Caco-2 (cell line): ENCODE measurements around the gene TCEAL4. TPM values are rescaled to one million over a fixed set of nuclear protein-coding genes. Genes with fewer than 3 reads are reported as not detected.

Experiments
- BruUV-seq: library from RNA; stranded (reverse); fragments of 400-500 nt; replicated peaks from 2 replicates; lab custom pipeline; 2021; lab: Mats Ljungman, UMichigan
- CTCF ChIA-PET: fragments of 300-600 bp; sonication (Branson Sonifier 250); formaldehyde crosslinking; loops from one replicate; lab custom pipeline; 2022; ENCODE audit warnings: antibody characterized with exemption; lab: Charles Lee
- POLR2A ChIA-PET: fragments of 300-600 bp; sonication (Branson Sonifier 250); formaldehyde crosslinking; loops from one replicate; lab custom pipeline; 2022; ENCODE audit warnings: antibody characterized with exemption; lab: Charles Lee
- DNase-seq, 2 experiments: peaks; one replicate each; pipeline versions ENCODE4 v3.0.0 to v3.0.0-alpha.2; 2020 to 2022
- H3K27me3 ChIP-seq: replicated peaks from 2 replicates; pipeline ENCODE4 v1.6.0; 2011; ENCODE audit warnings: low read length; ENCODE audit not compliant: control insufficient read depth, insufficient read depth
- H3K36me3 ChIP-seq: 2 replicates; pipeline ENCODE4 v1.5.1; 2011; ENCODE audit warnings: low read length; ENCODE audit not compliant: control insufficient read depth, insufficient read depth
- H3K4me1 ChIP-seq: fragments of 250-450 bp; sonication (Bioruptor Pico); 2 replicates; pipeline ENCODE4 v1.5.1; 2020; ENCODE audit warnings: mild to moderate bottlenecking
- H3K4me3 ChIP-seq: 2 replicates; pipeline ENCODE4 v1.5.1; 2011; ENCODE audit warnings: low read depth, mild to moderate bottlenecking, control low read depth, low read length
- H3K9me3 ChIP-seq: fragments of 250-450 bp; sonication (Bioruptor Pico); 2 replicates; pipeline ENCODE4 v1.5.1; 2020; ENCODE audit warnings: mild to moderate bottlenecking, moderate library complexity
- H3K27ac Mint-ChIP-seq: one replicate; pipeline ENCODE4 v1.8.0; 2022; ENCODE audit warnings: mixed read lengths; ENCODE audit not compliant: unreplicated experiment
- H3K27me3 Mint-ChIP-seq: one replicate; pipeline ENCODE4 v1.8.0; 2022; ENCODE audit warnings: mixed read lengths; ENCODE audit not compliant: insufficient read depth, unreplicated experiment
- H3K36me3 Mint-ChIP-seq: one replicate; pipeline ENCODE4 v1.8.0; 2022; ENCODE audit warnings: mild to moderate bottlenecking, mixed read lengths; ENCODE audit not compliant: insufficient read depth, unreplicated experiment
- H3K4me1 Mint-ChIP-seq: one replicate; pipeline ENCODE4 v1.8.0; 2022; ENCODE audit warnings: low read depth, mixed read lengths; ENCODE audit not compliant: unreplicated experiment
- H3K4me3 Mint-ChIP-seq: one replicate; pipeline ENCODE4 v1.8.0; 2022; ENCODE audit warnings: mild to moderate bottlenecking, moderate library complexity, mixed read lengths; ENCODE audit not compliant: unreplicated experiment
- H3K9me3 Mint-ChIP-seq: one replicate; pipeline ENCODE4 v1.8.0; 2022; ENCODE audit warnings: mixed read lengths; ENCODE audit not compliant: unreplicated experiment
- intact Hi-C: fragments of 100-400 bp; cut with micrococcal nuclease; formaldehyde crosslinking; loops from one replicate; pipeline ENCODE4 v1.10.0; 2022; ENCODE audit not compliant: unreplicated experiment
- total RNA-seq: library from RNA; stranded (reverse); gene quantifications from 2 replicates; pipeline ENCODE4 v1.2.3, GENCODE V29; 2022
- TF ChIP-seq, protein P1 (sequence below), 2 experiments: fragments of 200-600 bp in 1 of 2; IDR thresholded peaks; 1 replicate in 1 of 2; 2 replicates in 1 of 2; pipeline versions ENCODE4 v1.5.1 to v1.8.0; 2011 to 2022; ENCODE audit warnings: antibody characterized with exemption in 1 of 2, control low read depth in 1 of 2, inconsistent platforms in 1 of 2, low read depth in 1 of 2, low read length in 1 of 2, mild to moderate bottlenecking in 1 of 2, moderate library complexity in 1 of 2; ENCODE audit not compliant: insufficient read depth in 1 of 2, severe bottlenecking in 1 of 2, unreplicated experiment in 1 of 2

The TCEAL4 gene
- total RNA-seq, 1 experiment from 2014 or later = 42.3 TPM

DNA sequence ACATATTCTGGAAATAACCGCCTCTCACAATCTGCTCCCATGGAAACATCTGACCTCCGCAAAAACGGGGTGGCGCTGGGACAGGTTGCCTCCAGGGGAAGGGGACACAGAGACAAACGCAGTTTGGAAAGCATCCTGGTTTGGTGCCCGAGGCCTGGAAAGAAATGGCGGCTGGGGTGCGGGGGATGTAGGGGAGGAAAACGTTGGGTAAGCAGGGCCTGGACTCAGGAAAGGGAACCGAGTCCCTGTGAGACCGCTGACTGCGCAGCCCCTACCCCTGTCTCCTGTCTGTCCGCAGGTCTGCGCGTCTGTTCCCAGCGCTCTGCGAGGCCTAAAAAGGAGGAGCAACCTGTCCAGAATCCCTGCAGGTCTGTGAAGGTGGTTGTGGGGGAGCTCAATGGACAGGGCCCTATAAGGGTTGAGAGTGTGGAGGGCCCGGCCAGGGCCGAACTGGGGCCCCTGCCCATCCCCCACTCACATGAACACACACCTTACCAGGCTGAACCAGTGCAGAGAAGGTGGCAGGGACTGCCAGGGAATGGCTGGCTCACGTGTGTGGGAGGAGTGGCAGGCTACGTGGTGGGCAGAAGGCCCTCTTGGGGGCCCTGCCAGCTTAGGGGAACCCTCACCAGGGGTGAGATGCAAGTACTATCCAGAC is 23.1 kb downstream of the TCEAL4 start:
- H3K4me3 ChIP-seq = peak overlapping the region; percentile 55
- H3K9me3 ChIP-seq = no peaks in the 10 kb centered on the region
- no peak for DNase-seq
- Mint-ChIP-seq H3K36me3 (no peaks in the 10 kb centered on the region), H3K27me3 (no peaks in the 10 kb centered on the region), H3K27ac (no peak overlapping the region), H3K9me3 (no peaks in the 10 kb centered on the region), H3K4me1 (no peaks in the 10 kb centered on the region), H3K4me3 (peak overlapping the region; percentile 77)
- no TSS peak for BruUV-seq
- no peaks in the 10 kb centered on the region for H3K4me1 ChIP-seq
- no peaks in the 10 kb centered on the region for H3K36me3 ChIP-seq
- ChIA-PET CTCF (interaction anchor here (0.7 kb wide), 1 partner anchor 22 kb away, joined by 3 read pairs; no protein-coding TSS in a partner anchor), POLR2A (no interaction called here)
- TF ChIP-seq, protein P1, sequence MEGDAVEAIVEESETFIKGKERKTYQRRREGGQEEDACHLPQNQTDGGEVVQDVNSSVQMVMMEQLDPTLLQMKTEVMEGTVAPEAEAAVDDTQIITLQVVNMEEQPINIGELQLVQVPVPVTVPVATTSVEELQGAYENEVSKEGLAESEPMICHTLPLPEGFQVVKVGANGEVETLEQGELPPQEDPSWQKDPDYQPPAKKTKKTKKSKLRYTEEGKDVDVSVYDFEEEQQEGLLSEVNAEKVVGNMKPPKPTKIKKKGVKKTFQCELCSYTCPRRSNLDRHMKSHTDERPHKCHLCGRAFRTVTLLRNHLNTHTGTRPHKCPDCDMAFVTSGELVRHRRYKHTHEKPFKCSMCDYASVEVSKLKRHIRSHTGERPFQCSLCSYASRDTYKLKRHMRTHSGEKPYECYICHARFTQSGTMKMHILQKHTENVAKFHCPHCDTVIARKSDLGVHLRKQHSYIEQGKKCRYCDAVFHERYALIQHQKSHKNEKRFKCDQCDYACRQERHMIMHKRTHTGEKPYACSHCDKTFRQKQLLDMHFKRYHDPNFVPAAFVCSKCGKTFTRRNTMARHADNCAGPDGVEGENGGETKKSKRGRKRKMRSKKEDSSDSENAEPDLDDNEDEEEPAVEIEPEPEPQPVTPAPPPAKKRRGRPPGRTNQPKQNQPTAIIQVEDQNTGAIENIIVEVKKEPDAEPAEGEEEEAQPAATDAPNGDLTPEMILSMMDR (IDR thresholded peaks at IDR 0.05; ENCODE audit: insufficient read depth in 1 of 2, low read depth in 1 of 2, low read length in 1 of 2, severe bottlenecking in 1 of 2, unreplicated experiment in 1 of 2) = no peak
- intact Hi-C loops = no loop called here
- H3K27me3 ChIP-seq = no peaks in the 10 kb centered on the region

DNA sequence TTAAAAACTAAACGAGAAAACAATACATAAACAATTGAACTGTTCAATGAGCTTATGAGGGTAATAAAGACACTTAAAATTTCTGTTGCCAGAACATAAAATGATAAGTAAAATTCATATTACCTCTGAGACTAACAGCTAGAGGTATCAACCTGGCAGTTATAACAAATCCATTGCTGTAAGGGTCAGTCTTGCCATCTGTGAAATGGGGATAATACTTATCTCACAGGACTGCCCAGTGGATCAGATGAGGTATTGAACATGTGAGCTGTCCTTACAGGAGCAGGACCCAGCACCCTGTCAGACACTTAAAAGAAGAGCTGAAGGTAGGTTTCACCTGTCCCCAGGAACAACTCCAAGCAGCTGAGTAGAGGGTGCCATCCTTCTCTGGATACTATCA is 25.0 kb downstream of the TCEAL4 start:
- Mint-ChIP-seq H3K27ac (no peak overlapping the region), H3K27me3 (no peaks in the 10 kb centered on the region), H3K9me3 (no peaks in the 10 kb centered on the region), H3K4me3 (no peak overlapping the region), H3K4me1 (no peaks in the 10 kb centered on the region), H3K36me3 (no peaks in the 10 kb centered on the region)
- no peaks in the 10 kb centered on the region for H3K9me3 ChIP-seq
- no TSS peak for BruUV-seq
- TF ChIP-seq, protein P1 (IDR thresholded peaks at IDR 0.05; ENCODE audit: insufficient read depth in 1 of 2, low read depth in 1 of 2, low read length in 1 of 2, severe bottlenecking in 1 of 2, unreplicated experiment in 1 of 2) = no peak
- no peak overlapping the region for H3K4me3 ChIP-seq
- DNase-seq = no peak
- no peaks in the 10 kb centered on the region for H3K36me3 ChIP-seq
- no peaks in the 10 kb centered on the region for H3K4me1 ChIP-seq
- POLR2A ChIA-PET = no interaction called here
- CTCF ChIA-PET = no interaction called here
- intact Hi-C loops = no loop called here
- no peaks in the 10 kb centered on the region for H3K27me3 ChIP-seq

DNA sequence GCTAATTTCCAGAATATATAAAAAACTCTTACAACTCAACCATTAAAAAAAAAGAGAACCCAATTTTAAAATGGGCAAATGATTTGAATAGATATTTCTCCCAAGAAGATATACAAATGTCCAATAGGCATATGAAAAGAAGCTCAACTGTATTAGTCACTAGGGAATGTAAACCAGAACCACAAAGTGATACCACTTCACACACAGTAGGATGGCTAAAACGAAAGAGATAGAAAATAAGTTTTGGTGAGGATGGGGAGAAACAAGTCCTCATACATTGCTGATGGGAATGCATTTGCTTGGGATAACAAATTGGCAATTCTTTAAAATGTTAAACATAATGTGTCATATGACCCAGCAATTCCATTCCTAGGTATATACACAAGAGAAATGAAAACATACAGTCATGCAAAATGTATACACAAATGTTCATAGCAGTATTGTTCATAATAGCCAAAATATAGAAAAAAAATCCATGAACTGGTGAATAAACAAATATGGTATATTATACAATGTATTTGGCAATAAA is 28.1 kb downstream of the TCEAL4 start:
- H3K4me1 Mint-ChIP-seq = no peaks in the 10 kb centered on the region
- H3K9me3 ChIP-seq = no peaks in the 10 kb centered on the region
- ChIA-PET CTCF (no interaction called here), POLR2A (no interaction called here)
- intact Hi-C loops = no loop called here
- H3K27ac Mint-ChIP-seq = no peak overlapping the region
- H3K9me3 Mint-ChIP-seq = no peaks in the 10 kb centered on the region
- H3K36me3 Mint-ChIP-seq = peaks cover 6% of the 10 kb centered on the region
- DNase-seq = no peak
- no peaks in the 10 kb centered on the region for H3K36me3 ChIP-seq
- no peak overlapping the region for H3K4me3 Mint-ChIP-seq
- no peaks in the 10 kb centered on the region for H3K27me3 ChIP-seq
- no peaks in the 10 kb centered on the region for H3K27me3 Mint-ChIP-seq
- TF ChIP-seq, protein P1 (IDR thresholded peaks at IDR 0.05; ENCODE audit: insufficient read depth in 1 of 2, low read depth in 1 of 2, low read length in 1 of 2, severe bottlenecking in 1 of 2, unreplicated experiment in 1 of 2) = no peak
- H3K4me3 ChIP-seq = no peak overlapping the region
- BruUV-seq = no TSS peak
- H3K4me1 ChIP-seq = no peaks in the 10 kb centered on the region
